Ascending aorta (tissue), 2 donors: ENCODE data around the gene TRIO. TPM values are rescaled to one million over a fixed set of nuclear protein-coding genes. Genes with fewer than 3 reads are reported as not detected.

Experiments
- DNase-seq, 2 donors: peaks; one replicate each; pipeline ENCODE4 v3.0.0-alpha.2; 2019; ENCODE audit warnings: low spot score in 2 of 2
- H3K27ac ChIP-seq, 2 donors: fragments of 200-600 bp; sonication (generic); one replicate each; pipeline ENCODE4 v1.5.1; 2016 to 2017; ENCODE audit warnings: mild to moderate bottlenecking in 1 of 2
- H3K27me3 ChIP-seq: fragments of 200-600 bp; sonication (generic); one replicate; pipeline ENCODE4 v1.5.1; 2017
- H3K36me3 ChIP-seq, 2 donors: fragments of 200-600 bp; sonication (generic); one replicate each; pipeline ENCODE4 v1.5.1; 2016
- H3K4me1 ChIP-seq, 2 donors: fragments of 200-600 bp; sonication (generic); one replicate each; pipeline ENCODE4 v1.5.1; 2016 to 2017; ENCODE audit warnings: mild to moderate bottlenecking in 1 of 2
- H3K4me3 ChIP-seq, 2 donors: fragments of 200-600 bp; sonication (generic); one replicate each; pipeline ENCODE4 v1.5.1; 2016 to 2017; ENCODE audit warnings: mild to moderate bottlenecking in 1 of 2
- H3K9me3 ChIP-seq, 2 donors: fragments of 200-600 bp; sonication (generic); one replicate each; pipeline ENCODE4 v1.5.1; 2016
- CTCF ChIP-seq, 3 experiments: fragments of 200-600 bp in 2 of 3; fragments of 450-650 bp in 1 of 3; sonication (generic) in 2 of 3; IDR thresholded peaks; one replicate each; pipeline ENCODE4 v1.5.1; 2016 to 2019; ENCODE audit warnings: antibody characterized with exemption in 3 of 3, mild to moderate bottlenecking in 1 of 3, moderate library complexity in 1 of 3
- intact Hi-C: fragments of 100-400 bp; cut with DNase I; formaldehyde crosslinking; loops from one replicate; pipeline ENCODE4 v1.15.1; 2023
- total RNA-seq: library from RNA; depleted of rRNA; stranded (reverse); fragments of >200 nt; gene quantifications from one replicate; pipeline ENCODE4 v1.1.0, GENCODE V29; 2016

Gene TRIO
- total RNA-seq, 1 donor from 2014 or later: 262 TPM

- Histone ChIP-seq H3K4me3 (no peak overlapping the region), H3K9me3 (no peaks in the 10 kb centered on the region), H3K27me3 (no peaks in the 10 kb centered on the region), H3K27ac (no peak overlapping the region), H3K4me1 (no peaks in the 10 kb centered on the region), H3K36me3 (no peaks in the 10 kb centered on the region)
- no peak for TF ChIP-seq CTCF (IDR thresholded peaks at IDR 0.05)
- intact Hi-C loops: no loop called here
- no peak for DNase-seq
Measured at GRCh38 chr5:14123974-14124482, 19.1 kb upstream of the TRIO start.

- DNase-seq: no peak
- no peaks in the 10 kb centered on the region for H3K4me1 ChIP-seq
- intact Hi-C loops: no loop called here
- H3K27me3 ChIP-seq: no peaks in the 10 kb centered on the region
- no peak for TF ChIP-seq CTCF (IDR thresholded peaks at IDR 0.05)
- H3K9me3 ChIP-seq: no peaks in the 10 kb centered on the region
- no peak overlapping the region for H3K4me3 ChIP-seq
- H3K36me3 ChIP-seq: no peaks in the 10 kb centered on the region
- no peak overlapping the region for H3K27ac ChIP-seq
Measured at GRCh38 chr5:14125262-14125661, 17.9 kb upstream of the TRIO start.

- TF ChIP-seq CTCF (IDR thresholded peaks at IDR 0.05): no peak
Measured at GRCh38 chr5:14127587-14127986, 15.6 kb upstream of the TRIO start.

GRCh38 chr5:14128079-14128478 lies 15.1 kb upstream of the TRIO start:
- no peak for TF ChIP-seq CTCF (IDR thresholded peaks at IDR 0.05)
- no peak overlapping the region for H3K4me3 ChIP-seq
- no peak overlapping the region for H3K27ac ChIP-seq
- no peaks in the 10 kb centered on the region for H3K4me1 ChIP-seq
- H3K27me3 ChIP-seq: no peaks in the 10 kb centered on the region
- DNase-seq: no peak
- intact Hi-C loops: no loop called here
- H3K36me3 ChIP-seq: no peaks in the 10 kb centered on the region
- no peaks in the 10 kb centered on the region for H3K9me3 ChIP-seq

More at GRCh38 chr5:14127587-14127986, 15.6 kb upstream of the TRIO start:
- Histone ChIP-seq H3K27ac (no peak overlapping the region), H3K4me1 (no peaks in the 10 kb centered on the region), H3K9me3 (no peaks in the 10 kb centered on the region), H3K27me3 (no peaks in the 10 kb centered on the region), H3K4me3 (no peak overlapping the region), H3K36me3 (no peaks in the 10 kb centered on the region)
- intact Hi-C loops: no loop called here
- DNase-seq: no peak

- DNase-seq: no peak
- intact Hi-C loops: no loop called here
- Histone ChIP-seq H3K4me3 (no peak overlapping the region), H3K9me3 (no peaks in the 10 kb centered on the region), H3K36me3 (no peaks in the 10 kb centered on the region), H3K4me1 (no peaks in the 10 kb centered on the region), H3K27me3 (no peaks in the 10 kb centered on the region), H3K27ac (no peak overlapping the region)
- TF ChIP-seq CTCF (IDR thresholded peaks at IDR 0.05): no peak
Measured at GRCh38 chr5:14129123-14129522, 14.0 kb upstream of the TRIO start.
